ENCODE data around the gene LRRC31.

LRRC31 gene

GRCh38 chr3:169835533-169835932, 34.2 kb downstream of the LRRC31 start:
- ChIA-PET CTCF (interaction anchor here (1.3 kb wide), 1 partner anchor 10 kb away, joined by 4 read pairs; no protein-coding TSS in a partner anchor), POLR2A (no interaction called here)
- H3K4me3 ChIP-seq (ENCODE audit: control insufficient read depth in 1 of 7, extremely low read depth in 1 of 7, insufficient read depth in 4 of 7, low read depth in 2 of 7, low read length in 6 of 7): no peak overlapping the region
- no peak for DNase-seq
- 86% methylated on average over 1 of the region's 1 CpG for WGBS (ENCODE audit: insufficient coverage)
- no peaks in the 10 kb centered on the region for H3K36me3 ChIP-seq (ENCODE audit: control insufficient read depth in 4 of 4, insufficient read depth in 4 of 4, low read length in 3 of 4)
- no peaks in the 10 kb centered on the region for H3K27me3 ChIP-seq (replicated peaks in 2 of 5; ENCODE audit: control insufficient read depth in 4 of 5, insufficient read depth in 5 of 5, low read length in 4 of 5)
- no peaks in the 10 kb centered on the region for H3K9me3 ChIP-seq (ENCODE audit: control extremely low read depth in 1 of 5, control insufficient read depth in 4 of 5, insufficient read depth in 2 of 5, low read depth in 1 of 5, low read length in 4 of 5)
- H3K4me1 ChIP-seq (ENCODE audit: control extremely low read depth in 1 of 4, control insufficient read depth in 4 of 4, insufficient read depth in 4 of 4, low read length in 3 of 4): no peaks in the 10 kb centered on the region
- H3K27ac ChIP-seq (ENCODE audit: insufficient read depth in 1 of 2, low read depth in 1 of 2, low read length in 2 of 2, poor library complexity in 1 of 2, severe bottlenecking in 2 of 2): no peak overlapping the region

- H3K36me3 ChIP-seq (ENCODE audit: control insufficient read depth in 4 of 4, insufficient read depth in 4 of 4, low read length in 3 of 4): no peaks in the 10 kb centered on the region
- H3K4me3 ChIP-seq (ENCODE audit: control insufficient read depth in 1 of 7, extremely low read depth in 1 of 7, insufficient read depth in 4 of 7, low read depth in 2 of 7, low read length in 6 of 7): no peak overlapping the region
- H3K27ac ChIP-seq (ENCODE audit: insufficient read depth in 1 of 2, low read depth in 1 of 2, low read length in 2 of 2, poor library complexity in 1 of 2, severe bottlenecking in 2 of 2): no peak overlapping the region
- 100% methylated on average over 3 of the region's 4 CpGs for WGBS (ENCODE audit: insufficient coverage)
- peaks cover 0 to 10% (median 0%) of the 10 kb centered on the region in 4 experiments for H3K4me1 ChIP-seq (ENCODE audit: control extremely low read depth in 1 of 4, control insufficient read depth in 4 of 4, insufficient read depth in 4 of 4, low read length in 3 of 4)
- ChIA-PET CTCF (interaction anchor here (1.7 kb wide), 1 partner anchor 17 kb away, joined by 4 read pairs; no protein-coding TSS in a partner anchor), POLR2A (no interaction called here)
- no peak for DNase-seq
- H3K9me3 ChIP-seq (ENCODE audit: control extremely low read depth in 1 of 5, control insufficient read depth in 4 of 5, insufficient read depth in 2 of 5, low read depth in 1 of 5, low read length in 4 of 5): no peaks in the 10 kb centered on the region
- H3K27me3 ChIP-seq (replicated peaks in 2 of 5; ENCODE audit: control insufficient read depth in 4 of 5, insufficient read depth in 5 of 5, low read length in 4 of 5): no peaks in the 10 kb centered on the region
These were observed 42.0 kb downstream of the LRRC31 start for GRCh38 chr3:169827712-169828111.

DNA sequence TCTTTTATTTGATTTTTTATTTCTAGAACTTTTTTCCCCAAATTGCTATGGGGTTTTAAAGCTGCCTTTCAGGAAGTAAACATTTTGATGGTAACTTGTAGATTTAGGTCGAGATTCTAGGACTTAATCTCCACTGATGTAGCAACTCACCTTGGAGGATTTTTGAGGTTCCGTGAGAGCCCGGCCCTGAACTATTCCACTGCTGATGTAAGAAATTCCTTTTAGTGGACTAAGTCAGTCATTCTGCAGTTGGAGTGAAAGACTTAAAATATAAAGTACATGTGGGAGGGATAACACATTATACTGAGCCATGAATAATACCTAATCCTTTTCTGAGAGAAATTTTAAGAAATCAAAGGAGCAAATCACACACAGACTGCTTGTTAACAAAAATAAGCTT, 44.4 kb downstream of the LRRC31 start:
- POLR2A ChIA-PET: no interaction called here
- H3K4me1 ChIP-seq (ENCODE audit: control extremely low read depth in 1 of 4, control insufficient read depth in 4 of 4, insufficient read depth in 4 of 4, low read length in 3 of 4): peaks cover 0 to 10% (median 0%) of the 10 kb centered on the region in 4 experiments
- H3K4me3 ChIP-seq (ENCODE audit: control insufficient read depth in 1 of 7, extremely low read depth in 1 of 7, insufficient read depth in 4 of 7, low read depth in 2 of 7, low read length in 6 of 7): no peak overlapping the region
- 100% methylated on average over 3 of the region's 3 CpGs for whole genome bisulfite sequencing (ENCODE audit: insufficient coverage)
- H3K27me3 ChIP-seq (replicated peaks in 2 of 5; ENCODE audit: control insufficient read depth in 4 of 5, insufficient read depth in 5 of 5, low read length in 4 of 5): no peaks in the 10 kb centered on the region
- CTCF ChIA-PET: interaction anchor here (0.7 to 1.4 kb wide), 5 partner anchors 10 to 129 kb away, joined by 3 to 7 read pairs (median 4); no protein-coding TSS in a partner anchor
- H3K27ac ChIP-seq (ENCODE audit: insufficient read depth in 1 of 2, low read depth in 1 of 2, low read length in 2 of 2, poor library complexity in 1 of 2, severe bottlenecking in 2 of 2): no peak overlapping the region
- no peaks in the 10 kb centered on the region for H3K36me3 ChIP-seq (ENCODE audit: control insufficient read depth in 4 of 4, insufficient read depth in 4 of 4, low read length in 3 of 4)
- DNase-seq: no peak
- no peaks in the 10 kb centered on the region for H3K9me3 ChIP-seq (ENCODE audit: control extremely low read depth in 1 of 5, control insufficient read depth in 4 of 5, insufficient read depth in 2 of 5, low read depth in 1 of 5, low read length in 4 of 5)

- ChIA-PET POLR2A (interaction anchor here (0.7 kb wide), 1 partner anchor 11 kb away, joined by 4 read pairs; no protein-coding TSS in a partner anchor), CTCF (interaction anchor here (1.5 kb wide), 1 partner anchor 9 kb away, joined by 4 read pairs; no protein-coding TSS in a partner anchor)
- Histone ChIP-seq H3K36me3 (ENCODE audit: control insufficient read depth in 4 of 4, insufficient read depth in 4 of 4, low read length in 3 of 4) (no peaks in the 10 kb centered on the region), H3K4me1 (ENCODE audit: control extremely low read depth in 1 of 4, control insufficient read depth in 4 of 4, insufficient read depth in 4 of 4, low read length in 3 of 4) (no peaks in the 10 kb centered on the region), H3K27me3 (replicated peaks in 2 of 5; ENCODE audit: control insufficient read depth in 4 of 5, insufficient read depth in 5 of 5, low read length in 4 of 5) (no peaks in the 10 kb centered on the region), H3K27ac (ENCODE audit: insufficient read depth in 1 of 2, low read depth in 1 of 2, low read length in 2 of 2, poor library complexity in 1 of 2, severe bottlenecking in 2 of 2) (no peak overlapping the region), H3K9me3 (ENCODE audit: control extremely low read depth in 1 of 5, control insufficient read depth in 4 of 5, insufficient read depth in 2 of 5, low read depth in 1 of 5, low read length in 4 of 5) (no peaks in the 10 kb centered on the region), H3K4me3 (ENCODE audit: control insufficient read depth in 1 of 7, extremely low read depth in 1 of 7, insufficient read depth in 4 of 7, low read depth in 2 of 7, low read length in 6 of 7) (no peak overlapping the region)
- DNase-seq: no peak
- WGBS (ENCODE audit: insufficient coverage): 93% methylated on average over 3 of the region's 6 CpGs
These were observed 46.8 kb downstream of the LRRC31 start for GRCh38 chr3:169822983-169823382.

GRCh38 chr3:169822540-169822939, 47.2 kb downstream of the LRRC31 start:
- H3K36me3 ChIP-seq (ENCODE audit: control insufficient read depth in 4 of 4, insufficient read depth in 4 of 4, low read length in 3 of 4): no peaks in the 10 kb centered on the region
- no peak overlapping the region for H3K27ac ChIP-seq (ENCODE audit: insufficient read depth in 1 of 2, low read depth in 1 of 2, low read length in 2 of 2, poor library complexity in 1 of 2, severe bottlenecking in 2 of 2)
- H3K4me1 ChIP-seq (ENCODE audit: control extremely low read depth in 1 of 4, control insufficient read depth in 4 of 4, insufficient read depth in 4 of 4, low read length in 3 of 4): no peaks in the 10 kb centered on the region
- POLR2A ChIA-PET: interaction anchor here (0.7 kb wide), 1 partner anchor 10 kb away, joined by 4 read pairs; no protein-coding TSS in a partner anchor
- no peaks in the 10 kb centered on the region for H3K27me3 ChIP-seq (replicated peaks in 2 of 5; ENCODE audit: control insufficient read depth in 4 of 5, insufficient read depth in 5 of 5, low read length in 4 of 5)
- CTCF ChIA-PET: interaction anchor here (1.5 kb wide), 1 partner anchor 10 kb away, joined by 4 read pairs; no protein-coding TSS in a partner anchor
- WGBS (ENCODE audit: insufficient coverage): 98% methylated on average over 20 of the region's 20 CpGs
- no peak for DNase-seq
- H3K9me3 ChIP-seq (ENCODE audit: control extremely low read depth in 1 of 5, control insufficient read depth in 4 of 5, insufficient read depth in 2 of 5, low read depth in 1 of 5, low read length in 4 of 5): no peaks in the 10 kb centered on the region
- H3K4me3 ChIP-seq (ENCODE audit: control insufficient read depth in 1 of 7, extremely low read depth in 1 of 7, insufficient read depth in 4 of 7, low read depth in 2 of 7, low read length in 6 of 7): no peak overlapping the region

DNA sequence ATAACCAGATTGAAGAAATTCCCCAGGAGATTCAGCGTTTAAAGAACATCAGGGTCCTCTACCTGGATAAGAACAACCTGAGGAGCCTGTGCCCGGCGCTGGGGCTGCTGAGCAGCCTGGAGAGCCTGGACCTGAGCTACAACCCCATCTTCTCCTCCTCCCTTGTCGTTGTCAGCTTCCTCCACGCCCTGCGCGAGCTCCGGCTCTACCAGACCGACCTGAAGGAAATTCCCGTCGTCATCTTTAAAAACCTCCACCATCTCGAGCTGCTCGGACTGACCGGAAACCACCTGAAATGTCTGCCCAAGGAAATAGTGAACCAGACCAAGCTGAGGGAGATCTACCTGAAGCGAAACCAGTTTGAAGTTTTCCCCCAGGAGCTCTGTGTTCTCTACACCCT, 47.6 kb downstream of the LRRC31 start:
- ChIA-PET POLR2A (no interaction called here), CTCF (interaction anchor here (1.5 kb wide), 1 partner anchor 10 kb away, joined by 4 read pairs; no protein-coding TSS in a partner anchor)
- DNase-seq: no peak
- no peaks in the 10 kb centered on the region for H3K36me3 ChIP-seq (ENCODE audit: control insufficient read depth in 4 of 4, insufficient read depth in 4 of 4, low read length in 3 of 4)
- no peaks in the 10 kb centered on the region for H3K9me3 ChIP-seq (ENCODE audit: control extremely low read depth in 1 of 5, control insufficient read depth in 4 of 5, insufficient read depth in 2 of 5, low read depth in 1 of 5, low read length in 4 of 5)
- no peak overlapping the region for H3K27ac ChIP-seq (ENCODE audit: insufficient read depth in 1 of 2, low read depth in 1 of 2, low read length in 2 of 2, poor library complexity in 1 of 2, severe bottlenecking in 2 of 2)
- no peaks in the 10 kb centered on the region for H3K27me3 ChIP-seq (replicated peaks in 2 of 5; ENCODE audit: control insufficient read depth in 4 of 5, insufficient read depth in 5 of 5, low read length in 4 of 5)
- H3K4me1 ChIP-seq (ENCODE audit: control extremely low read depth in 1 of 4, control insufficient read depth in 4 of 4, insufficient read depth in 4 of 4, low read length in 3 of 4): no peaks in the 10 kb centered on the region
- WGBS (ENCODE audit: insufficient coverage): 96% methylated on average over 15 of the region's 15 CpGs
- H3K4me3 ChIP-seq (ENCODE audit: control insufficient read depth in 1 of 7, extremely low read depth in 1 of 7, insufficient read depth in 4 of 7, low read depth in 2 of 7, low read length in 6 of 7): no peak overlapping the region

DNA sequence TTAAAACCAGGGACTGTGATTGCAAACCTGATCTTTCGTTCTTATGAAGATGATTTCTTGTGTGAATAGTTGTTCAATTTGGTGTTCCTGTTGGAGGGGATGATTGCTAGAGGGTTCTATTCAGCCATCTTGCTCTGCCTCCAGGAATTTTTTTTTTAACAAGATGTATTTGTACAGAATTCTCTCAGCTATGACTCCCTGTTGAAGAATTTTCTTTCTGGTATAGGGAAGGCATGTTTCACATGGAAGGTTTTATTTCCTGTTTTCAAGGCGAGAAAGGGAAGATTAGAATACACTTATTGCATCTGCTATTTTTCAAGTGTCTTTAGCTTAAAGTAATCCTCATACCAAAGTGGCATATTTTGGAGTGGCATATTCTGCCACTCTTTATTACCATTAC, 51.4 kb downstream of the LRRC31 start:
- CTCF ChIA-PET: interaction anchor here (1.0 kb wide), 1 partner anchor 9 kb away, joined by 3 read pairs; no protein-coding TSS in a partner anchor
- Histone ChIP-seq H3K9me3 (ENCODE audit: control extremely low read depth in 1 of 5, control insufficient read depth in 4 of 5, insufficient read depth in 2 of 5, low read depth in 1 of 5, low read length in 4 of 5) (peaks cover 0 to 7% (median 3%) of the 10 kb centered on the region in 5 experiments), H3K36me3 (ENCODE audit: control insufficient read depth in 4 of 4, insufficient read depth in 4 of 4, low read length in 3 of 4) (no peaks in the 10 kb centered on the region), H3K4me3 (ENCODE audit: control insufficient read depth in 1 of 7, extremely low read depth in 1 of 7, insufficient read depth in 4 of 7, low read depth in 2 of 7, low read length in 6 of 7) (no peak overlapping the region), H3K4me1 (ENCODE audit: control extremely low read depth in 1 of 4, control insufficient read depth in 4 of 4, insufficient read depth in 4 of 4, low read length in 3 of 4) (peaks cover 0 to 9% (median 6%) of the 10 kb centered on the region in 4 experiments), H3K27ac (ENCODE audit: insufficient read depth in 1 of 2, low read depth in 1 of 2, low read length in 2 of 2, poor library complexity in 1 of 2, severe bottlenecking in 2 of 2) (no peak overlapping the region), H3K27me3 (replicated peaks in 2 of 5; ENCODE audit: control insufficient read depth in 4 of 5, insufficient read depth in 5 of 5, low read length in 4 of 5) (no peaks in the 10 kb centered on the region)
- POLR2A ChIA-PET: no interaction called here
- whole genome bisulfite sequencing (ENCODE audit: insufficient coverage): no CpG with 5 or more reads among the region's 2 CpGs
- no peak for DNase-seq
